KMS-11 (cell line): Measurements from ENCODE around the gene POU3F3.

Experiments used
- H2AFZ ChIP-seq: fragments of 200-600 bp; sonication (generic); 2 replicates; pipeline ENCODE4 v1.6.1; 2016; ENCODE audit warnings: antibody characterized with exemption, mixed run types, low read depth
- H3K27ac ChIP-seq: fragments of 200-600 bp; sonication (generic); 2 replicates; pipeline ENCODE4 v1.6.1; 2016; ENCODE audit warnings: mild to moderate bottlenecking, mixed run types
- H3K27me3 ChIP-seq: fragments of 200-600 bp; sonication (generic); 2 replicates; pipeline ENCODE4 v1.6.1; 2017; ENCODE audit warnings: mild to moderate bottlenecking, low read depth, mixed run types, moderate library complexity; ENCODE audit not compliant: insufficient read depth
- H3K36me3 ChIP-seq: fragments of 200-600 bp; sonication (generic); 2 replicates; pipeline ENCODE4 v1.6.1; 2017; ENCODE audit warnings: mild to moderate bottlenecking, mixed run types; ENCODE audit not compliant: insufficient read depth
- H3K4me1 ChIP-seq: fragments of 200-600 bp; sonication (generic); 2 replicates; pipeline ENCODE4 v1.6.1; 2016; ENCODE audit warnings: mild to moderate bottlenecking, low read depth, mixed run types; ENCODE audit not compliant: poor library complexity, severe bottlenecking
- H3K4me2 ChIP-seq: fragments of 200-600 bp; sonication (generic); 2 replicates; pipeline ENCODE4 v1.7.0; 2016; ENCODE audit warnings: mild to moderate bottlenecking, mixed run types
- H3K4me3 ChIP-seq: fragments of 200-600 bp; sonication (generic); IDR thresholded peaks from 2 replicates; pipeline ENCODE4 v1.6.1; 2017; ENCODE audit warnings: low read depth, low read length, mixed read lengths; ENCODE audit not compliant: insufficient read depth
- H3K79me2 ChIP-seq: fragments of 200-600 bp; sonication (generic); 2 replicates; pipeline ENCODE4 v1.6.1; 2016; ENCODE audit warnings: low read depth, mixed run types; ENCODE audit not compliant: insufficient read depth
- H3K9ac ChIP-seq: fragments of 200-600 bp; sonication (generic); 2 replicates; pipeline ENCODE4 v1.6.1; 2016; ENCODE audit warnings: mild to moderate bottlenecking, mixed run types
- H4K20me1 ChIP-seq: fragments of 200-600 bp; sonication (generic); 2 replicates; pipeline ENCODE4 v1.6.1; 2016; ENCODE audit warnings: mild to moderate bottlenecking, mixed run types; ENCODE audit not compliant: insufficient read depth
- TF ChIP-seq, protein P1 (sequence below): fragments of 200-600 bp; sonication (generic); conservative IDR thresholded peaks from 2 replicates; pipeline ENCODE4 v1.6.1; 2017; ENCODE audit warnings: low read depth, mild to moderate bottlenecking, antibody characterized with exemption, low read length, moderate library complexity, mixed read lengths

POU3F3 gene

GRCh38 chr2:104876606-104877570 is 23.0 kb downstream of the POU3F3 start:
- H3K4me3 ChIP-seq, result no peak overlapping the region
- no peak overlapping the region for H3K27ac ChIP-seq
- H3K36me3 ChIP-seq, result no peaks in the 10 kb centered on the region
- H3K4me1 ChIP-seq, result no peaks in the 10 kb centered on the region
- H3K9ac ChIP-seq, result no peak overlapping the region
- no peak overlapping the region for H2AFZ ChIP-seq
- H3K27me3 ChIP-seq, result no peaks in the 10 kb centered on the region
- no peaks in the 10 kb centered on the region for H4K20me1 ChIP-seq
- H3K79me2 ChIP-seq, result no peaks in the 10 kb centered on the region
- no peak overlapping the region for H3K4me2 ChIP-seq
- TF ChIP-seq, protein P1, sequence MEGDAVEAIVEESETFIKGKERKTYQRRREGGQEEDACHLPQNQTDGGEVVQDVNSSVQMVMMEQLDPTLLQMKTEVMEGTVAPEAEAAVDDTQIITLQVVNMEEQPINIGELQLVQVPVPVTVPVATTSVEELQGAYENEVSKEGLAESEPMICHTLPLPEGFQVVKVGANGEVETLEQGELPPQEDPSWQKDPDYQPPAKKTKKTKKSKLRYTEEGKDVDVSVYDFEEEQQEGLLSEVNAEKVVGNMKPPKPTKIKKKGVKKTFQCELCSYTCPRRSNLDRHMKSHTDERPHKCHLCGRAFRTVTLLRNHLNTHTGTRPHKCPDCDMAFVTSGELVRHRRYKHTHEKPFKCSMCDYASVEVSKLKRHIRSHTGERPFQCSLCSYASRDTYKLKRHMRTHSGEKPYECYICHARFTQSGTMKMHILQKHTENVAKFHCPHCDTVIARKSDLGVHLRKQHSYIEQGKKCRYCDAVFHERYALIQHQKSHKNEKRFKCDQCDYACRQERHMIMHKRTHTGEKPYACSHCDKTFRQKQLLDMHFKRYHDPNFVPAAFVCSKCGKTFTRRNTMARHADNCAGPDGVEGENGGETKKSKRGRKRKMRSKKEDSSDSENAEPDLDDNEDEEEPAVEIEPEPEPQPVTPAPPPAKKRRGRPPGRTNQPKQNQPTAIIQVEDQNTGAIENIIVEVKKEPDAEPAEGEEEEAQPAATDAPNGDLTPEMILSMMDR, result no peak

- no peaks in the 10 kb centered on the region for H3K79me2 ChIP-seq
- no peak overlapping the region for H3K4me2 ChIP-seq
- H3K4me1 ChIP-seq, result no peaks in the 10 kb centered on the region
- no peak overlapping the region for H3K9ac ChIP-seq
- H3K4me3 ChIP-seq, result no peak overlapping the region
- no peaks in the 10 kb centered on the region for H4K20me1 ChIP-seq
- H2AFZ ChIP-seq, result no peak overlapping the region
- TF ChIP-seq, protein P1, result no peak
- H3K27me3 ChIP-seq, result no peaks in the 10 kb centered on the region
- no peaks in the 10 kb centered on the region for H3K36me3 ChIP-seq
- no peak overlapping the region for H3K27ac ChIP-seq
Measured at GRCh38 chr2:104878863-104879512, 25.1 kb downstream of the POU3F3 start.

DNA sequence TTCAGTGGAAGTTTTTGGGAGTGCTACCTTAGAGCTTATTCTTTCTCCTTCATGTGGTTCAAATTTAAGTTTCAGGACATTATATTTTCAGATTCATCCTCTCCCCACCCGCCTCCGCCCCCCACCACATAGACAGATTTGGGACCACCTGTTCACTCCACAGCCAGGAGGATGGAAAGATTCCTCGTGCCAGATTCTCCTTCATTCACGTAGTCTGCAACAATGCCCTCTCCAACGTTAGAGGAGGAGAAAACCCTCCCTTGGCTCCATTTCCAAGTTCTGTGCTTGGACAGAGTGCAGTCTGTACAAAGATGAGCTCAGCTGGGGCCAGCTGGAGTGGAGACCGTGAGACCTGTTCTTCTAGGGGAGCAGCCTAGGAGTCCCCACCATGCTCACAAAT is 26.2 kb downstream of the POU3F3 start:
- Histone ChIP-seq H3K9ac (no peak overlapping the region), H3K4me3 (no peak overlapping the region), H3K36me3 (no peaks in the 10 kb centered on the region), H3K27ac (no peak overlapping the region), H3K27me3 (no peaks in the 10 kb centered on the region), H2AFZ (no peak overlapping the region), H3K79me2 (no peaks in the 10 kb centered on the region), H3K4me1 (no peaks in the 10 kb centered on the region), H3K4me2 (no peak overlapping the region), H4K20me1 (no peaks in the 10 kb centered on the region)
- TF ChIP-seq, protein P1, result no peak

DNA sequence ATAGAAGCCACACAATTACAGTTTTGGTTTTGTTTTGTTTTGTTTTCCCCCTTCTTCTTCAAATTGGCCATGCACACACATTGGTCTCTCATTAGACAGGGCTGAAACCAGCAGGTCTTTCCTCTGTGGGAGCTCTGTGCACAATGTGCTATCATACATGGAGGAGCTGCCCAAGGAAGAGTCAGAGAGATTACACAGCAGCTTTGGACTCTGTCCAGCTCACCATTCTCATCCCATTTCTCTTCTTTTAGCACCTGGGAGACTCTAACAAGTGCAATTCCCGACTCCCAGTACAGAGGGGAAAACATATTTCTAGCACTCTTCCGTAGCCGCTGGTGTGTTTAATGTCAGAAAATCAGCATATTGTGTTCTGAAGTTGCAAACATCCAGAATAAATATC is 29.4 kb downstream of the POU3F3 start:
- H3K27me3 ChIP-seq, result no peaks in the 10 kb centered on the region

More for the DNA sequence above, 29.4 kb downstream of the POU3F3 start:
- Histone ChIP-seq H2AFZ (no peak overlapping the region), H4K20me1 (no peaks in the 10 kb centered on the region), H3K4me3 (no peak overlapping the region), H3K79me2 (no peaks in the 10 kb centered on the region), H3K27ac (no peak overlapping the region), H3K9ac (no peak overlapping the region), H3K4me2 (no peak overlapping the region), H3K4me1 (no peaks in the 10 kb centered on the region), H3K36me3 (no peaks in the 10 kb centered on the region)
- TF ChIP-seq, protein P1, result no peak
